Stomach (tissue), 4 donors: ENCODE results near the gene ZMYND12.

ENCODE experiments used
- CTCF ChIP-seq, 7 experiments: fragments of 450-650 bp in 4 of 7; fragments of 200-600 bp in 3 of 7; sonication (generic) in 3 of 7; IDR thresholded peaks; one replicate each; pipeline ENCODE4 v1.5.1; 2016 to 2019; ENCODE audit warnings: antibody characterized with exemption in 7 of 7, control low read depth in 2 of 7, mild to moderate bottlenecking in 1 of 7
- POLR2A ChIP-seq, 4 donors: fragments of 450-650 bp; IDR thresholded peaks; one replicate each; pipeline ENCODE4 v1.6.1; 2016; ENCODE audit warnings: antibody characterized with exemption in 4 of 4, control low read depth in 2 of 4, mild to moderate bottlenecking in 1 of 4, moderate library complexity in 1 of 4
- POLR2AphosphoS5 ChIP-seq, 3 donors: sonication (generic); formaldehyde crosslinking; IDR thresholded peaks; one replicate each; pipeline ENCODE4 v1.6.1; 2016; ENCODE audit warnings: antibody characterized with exemption in 3 of 3

GRCh38 chr1:42439940-42440339 is 15.9 kb downstream of the ZMYND12 start:
- TF ChIP-seq CTCF (IDR thresholded peaks at IDR 0.05) (no peak), POLR2AphosphoS5 (IDR thresholded peaks at IDR 0.05) (no peak), POLR2A (IDR thresholded peaks at IDR 0.05) (no peak)
